ENCODE data around the gene FARP2. TPM values are rescaled to one million over a fixed set of nuclear protein-coding genes. Genes with fewer than 3 reads are reported as not detected.
A peak's percentile ranks its signal among the peaks of the same experiment; 100 is the strongest.
"Not testable (repeated sequence)": the region's sequence is repeated elsewhere in the genome, so short reads cannot be mapped to it uniquely, and the experiment has no call there.

Gene FARP2
- total RNA-seq, 5 donors from 2014 or later (not counting 1 experiment from before 2014, with no cell fraction given) = 15.8 to 27.5 (median 18.5) TPM

- Histone ChIP-seq H3K27ac (ENCODE audit: low read length) (peak within 1 kb of the TSS; percentile 96), H3K9me3 (no peaks in the 10 kb centered on the region), H3K36me3 (ENCODE audit: control insufficient read depth in 2 of 2, extremely low read depth in 1 of 2, insufficient read depth in 1 of 2, low read length in 1 of 2) (peaks cover 0 to 3% of the 10 kb centered on the region in 2 donors), H3K4me3 (ENCODE audit: control insufficient read depth in 1 of 2, extremely low read depth in 1 of 2, low read length in 1 of 2) (peak within 1 kb of the TSS; percentile 81 to 95), H3K27me3 (replicated peaks in 1 of 2; ENCODE audit: control insufficient read depth in 2 of 2, extremely low read depth in 1 of 2, insufficient read depth in 2 of 2, low read length in 1 of 2) (no peaks in the 10 kb centered on the region), H3K4me1 (ENCODE audit: control insufficient read depth in 1 of 2, extremely low read depth in 1 of 2, insufficient read depth in 2 of 2, low read length in 2 of 2) (peaks cover 45 to 50% of the 10 kb centered on the region in 2 experiments)
- ChIA-PET CTCF (no interaction called here), POLR2A (no interaction called here)
- peak within 1 kb of the TSS; percentile 99 for H3K27ac Mint-ChIP-seq
- peaks cover 13% of the 10 kb centered on the region for H3K36me3 Mint-ChIP-seq
- DNase-seq (peak in 30 of 35 experiments; percentile 57 to 89 (median 74)), ATAC-seq (replicated peaks in 1 of 4) (peak; percentile 39 to 50 (median 43))
- no peaks in the 10 kb centered on the region for H3K9me3 Mint-ChIP-seq
- no peaks in the 10 kb centered on the region for H3K27me3 Mint-ChIP-seq
- H3K4me3 Mint-ChIP-seq = peak within 1 kb of the TSS; percentile 94 to 99 (median 99)
- H3K4me1 Mint-ChIP-seq = peaks cover 74 to 80% (median 75%) of the 10 kb centered on the region in 3 donors
- under 1% methylated on average over 59 of the region's 75 CpGs for WGBS (ENCODE audit: insufficient coverage)
Measured at GRCh38 chr2:241315879-241316631, 40.0 kb upstream of the FARP2 start, which contains the start of gene SEPTIN2. Gene SEPTIN2 (plus strand): TSS chr2:241315925. CDS start chr2:241324233, 8,308 bp downstream.

- H3K4me3 ChIP-seq (ENCODE audit: control insufficient read depth in 1 of 2, extremely low read depth in 1 of 2, low read length in 1 of 2) = peak overlapping the region; percentile 81 to 95
Measured at GRCh38 chr2:241316825-241317224, 39.3 kb upstream of the FARP2 start.

GRCh38 chr2:241317391-241317790 lies 38.7 kb upstream of the FARP2 start:
- Mint-ChIP-seq H3K27me3 (no peaks in the 10 kb centered on the region), H3K36me3 (peaks cover 13% of the 10 kb centered on the region), H3K27ac (peak overlapping the region; percentile 92 to 95), H3K9me3 (no peaks in the 10 kb centered on the region), H3K4me1 (peaks cover 73 to 78% (median 73%) of the 10 kb centered on the region in 3 donors), H3K4me3 (peak overlapping the region; percentile 94 to 99 (median 99))
- POLR2A ChIA-PET = interaction anchor here in 1 of 2 donors (0.6 kb wide), 1 partner anchor 34 kb away, joined by 4 read pairs; no protein-coding TSS in a partner anchor
- no CpG with 5 or more reads among the region's 4 CpGs for WGBS (ENCODE audit: insufficient coverage)
- Histone ChIP-seq H3K4me1 (ENCODE audit: control insufficient read depth in 1 of 2, extremely low read depth in 1 of 2, insufficient read depth in 2 of 2, low read length in 2 of 2) (peaks cover 45 to 47% of the 10 kb centered on the region in 2 experiments), H3K27me3 (replicated peaks in 1 of 2; ENCODE audit: control insufficient read depth in 2 of 2, extremely low read depth in 1 of 2, insufficient read depth in 2 of 2, low read length in 1 of 2) (no peaks in the 10 kb centered on the region), H3K9me3 (no peaks in the 10 kb centered on the region), H3K27ac (ENCODE audit: low read length) (peak overlapping the region; percentile 90), H3K4me3 (ENCODE audit: control insufficient read depth in 1 of 2, extremely low read depth in 1 of 2, low read length in 1 of 2) (peak overlapping the region in 1 of 2 donors; percentile 81), H3K36me3 (ENCODE audit: control insufficient read depth in 2 of 2, extremely low read depth in 1 of 2, insufficient read depth in 1 of 2, low read length in 1 of 2) (peaks cover 0 to 3% of the 10 kb centered on the region in 2 donors)
- CTCF ChIA-PET = interaction anchor here (0.6 to 0.7 kb wide), 2 partner anchors 289 to 490 kb away, joined by 3 to 4 read pairs; no protein-coding TSS in a partner anchor
- ATAC-seq (replicated peaks in 1 of 4) (no peak), DNase-seq (no peak)

More at GRCh38 chr2:241316825-241317224, 39.3 kb upstream of the FARP2 start:
- peaks cover 13% of the 10 kb centered on the region for H3K36me3 Mint-ChIP-seq
- ChIA-PET CTCF (interaction anchor here in 1 of 2 donors (0.7 kb wide), 1 partner anchor 489 kb away, joined by 4 read pairs; no protein-coding TSS in a partner anchor), POLR2A (interaction anchor here in 1 of 2 donors (0.6 kb wide), 1 partner anchor 35 kb away, joined by 4 read pairs; no protein-coding TSS in a partner anchor)
- no peaks in the 10 kb centered on the region for H3K9me3 Mint-ChIP-seq
- Histone ChIP-seq H3K36me3 (ENCODE audit: control insufficient read depth in 2 of 2, extremely low read depth in 1 of 2, insufficient read depth in 1 of 2, low read length in 1 of 2) (peaks cover 0 to 3% of the 10 kb centered on the region in 2 donors), H3K27ac (ENCODE audit: low read length) (peak overlapping the region; percentile 90), H3K27me3 (replicated peaks in 1 of 2; ENCODE audit: control insufficient read depth in 2 of 2, extremely low read depth in 1 of 2, insufficient read depth in 2 of 2, low read length in 1 of 2) (no peaks in the 10 kb centered on the region), H3K4me1 (ENCODE audit: control insufficient read depth in 1 of 2, extremely low read depth in 1 of 2, insufficient read depth in 2 of 2, low read length in 2 of 2) (peaks cover 45 to 51% of the 10 kb centered on the region in 2 experiments), H3K9me3 (no peaks in the 10 kb centered on the region)
- no peaks in the 10 kb centered on the region for H3K27me3 Mint-ChIP-seq
- H3K27ac Mint-ChIP-seq = peak overlapping the region; percentile 92 to 95
- H3K4me3 Mint-ChIP-seq = peak overlapping the region; percentile 94 to 99 (median 99)
- WGBS (ENCODE audit: insufficient coverage) = 0% methylated on average over 1 of the region's 4 CpGs
- H3K4me1 Mint-ChIP-seq = peaks cover 74 to 80% (median 75%) of the 10 kb centered on the region in 3 donors
- no peak for DNase-seq
- no peak for ATAC-seq (replicated peaks in 1 of 4)

- H3K27me3 Mint-ChIP-seq; H3K9me3 ChIP-seq; H3K4me3 ChIP-seq (ENCODE audit: control insufficient read depth in 1 of 2, extremely low read depth in 1 of 2, low read length in 1 of 2); DNase-seq; H3K9me3 Mint-ChIP-seq; H3K27ac Mint-ChIP-seq; H3K36me3 ChIP-seq (ENCODE audit: control insufficient read depth in 2 of 2, extremely low read depth in 1 of 2, insufficient read depth in 1 of 2, low read length in 1 of 2); ATAC-seq (replicated peaks in 1 of 4); H3K27ac ChIP-seq (ENCODE audit: low read length); H3K27me3 ChIP-seq (replicated peaks in 1 of 2; ENCODE audit: control insufficient read depth in 2 of 2, extremely low read depth in 1 of 2, insufficient read depth in 2 of 2, low read length in 1 of 2); POLR2A ChIA-PET; CTCF ChIA-PET: not testable (repeated sequence)
- Mint-ChIP-seq H3K4me3 (peak overlapping the region in 1 of 3 donors; percentile 99), H3K4me1 (peaks cover 67 to 71% (median 68%) of the 10 kb centered on the region in 3 donors), H3K36me3 (peaks cover 19% of the 10 kb centered on the region)
- peaks cover 37 to 40% of the 10 kb centered on the region in 2 experiments for H3K4me1 ChIP-seq (ENCODE audit: control insufficient read depth in 1 of 2, extremely low read depth in 1 of 2, insufficient read depth in 2 of 2, low read length in 2 of 2)
- 96% methylated on average over 4 of the region's 6 CpGs for WGBS (ENCODE audit: insufficient coverage)
Measured at GRCh38 chr2:241318830-241319229, 37.3 kb upstream of the FARP2 start.

GRCh38 chr2:241320394-241320793 lies 35.7 kb upstream of the FARP2 start:
- ATAC-seq (replicated peaks in 1 of 4) = no peak
- DNase-seq = no peak
- Histone ChIP-seq H3K36me3 (ENCODE audit: control insufficient read depth in 2 of 2, extremely low read depth in 1 of 2, insufficient read depth in 1 of 2, low read length in 1 of 2) (peaks cover 0 to 6% of the 10 kb centered on the region in 2 donors), H3K4me1 (ENCODE audit: control insufficient read depth in 1 of 2, extremely low read depth in 1 of 2, insufficient read depth in 2 of 2, low read length in 2 of 2) (peaks cover 31 to 37% of the 10 kb centered on the region in 2 experiments), H3K27ac (ENCODE audit: low read length) (no peak overlapping the region), H3K27me3 (replicated peaks in 1 of 2; ENCODE audit: control insufficient read depth in 2 of 2, extremely low read depth in 1 of 2, insufficient read depth in 2 of 2, low read length in 1 of 2) (no peaks in the 10 kb centered on the region), H3K4me3 (ENCODE audit: control insufficient read depth in 1 of 2, extremely low read depth in 1 of 2, low read length in 1 of 2) (no peak overlapping the region), H3K9me3 (no peaks in the 10 kb centered on the region)
- H3K27me3 Mint-ChIP-seq = no peaks in the 10 kb centered on the region
- POLR2A ChIA-PET = interaction anchor here in 1 of 2 donors (0.7 kb wide), 1 partner anchor 483 kb away, joined by 3 read pairs; no protein-coding TSS in a partner anchor
- CTCF ChIA-PET = interaction anchor here in 1 of 2 donors (0.6 kb wide), 1 partner anchor 30 kb away, joined by 3 read pairs; no protein-coding TSS in a partner anchor
- H3K4me1 Mint-ChIP-seq = peaks cover 70 to 79% (median 74%) of the 10 kb centered on the region in 3 donors
- H3K27ac Mint-ChIP-seq = no peak overlapping the region
- peaks cover 26% of the 10 kb centered on the region for H3K36me3 Mint-ChIP-seq
- H3K4me3 Mint-ChIP-seq = peak overlapping the region in 2 of 3 donors; percentile 17 to 99
- WGBS (ENCODE audit: insufficient coverage) = no CpG with 5 or more reads among the region's 8 CpGs
- no peaks in the 10 kb centered on the region for H3K9me3 Mint-ChIP-seq

GRCh38 chr2:241321033-241321432 lies 35.1 kb upstream of the FARP2 start:
- H3K4me3 ChIP-seq (ENCODE audit: control insufficient read depth in 1 of 2, extremely low read depth in 1 of 2, low read length in 1 of 2) = no peak overlapping the region
- H3K27ac Mint-ChIP-seq = peak overlapping the region in 1 of 2 donors; percentile 59
- no peaks in the 10 kb centered on the region for H3K27me3 ChIP-seq (replicated peaks in 1 of 2; ENCODE audit: control insufficient read depth in 2 of 2, extremely low read depth in 1 of 2, insufficient read depth in 2 of 2, low read length in 1 of 2)
- no peaks in the 10 kb centered on the region for H3K9me3 ChIP-seq
- H3K9me3 Mint-ChIP-seq = no peaks in the 10 kb centered on the region
- no peak overlapping the region for H3K27ac ChIP-seq (ENCODE audit: low read length)
- CTCF ChIA-PET = no interaction called here
- POLR2A ChIA-PET = interaction anchor here in 1 of 2 donors (0.7 kb wide), 1 partner anchor 483 kb away, joined by 3 read pairs; no protein-coding TSS in a partner anchor
- peaks cover 70 to 80% (median 75%) of the 10 kb centered on the region in 3 donors for H3K4me1 Mint-ChIP-seq
- DNase-seq (no peak), ATAC-seq (replicated peaks in 1 of 4) (no peak)
- no peaks in the 10 kb centered on the region for H3K27me3 Mint-ChIP-seq
- peak overlapping the region in 2 of 3 donors; percentile 42 to 99 for H3K4me3 Mint-ChIP-seq
- H3K36me3 ChIP-seq (ENCODE audit: control insufficient read depth in 2 of 2, extremely low read depth in 1 of 2, insufficient read depth in 1 of 2, low read length in 1 of 2) = peaks cover 0 to 10% of the 10 kb centered on the region in 2 donors
- peaks cover 31 to 37% of the 10 kb centered on the region in 2 experiments for H3K4me1 ChIP-seq (ENCODE audit: control insufficient read depth in 1 of 2, extremely low read depth in 1 of 2, insufficient read depth in 2 of 2, low read length in 2 of 2)
- peaks cover 29% of the 10 kb centered on the region for H3K36me3 Mint-ChIP-seq
- no CpG with 5 or more reads among the region's 1 CpG for WGBS (ENCODE audit: insufficient coverage)

Data from T-cell (primary cell).